IMR-90 (cell line): ENCODE results near the gene BNIP3. TPM values are rescaled to one million over a fixed set of nuclear protein-coding genes. Genes with fewer than 3 reads are reported as not detected.

Experiments
- ATAC-seq: fragments of 200-7000 bp; cut with Tn5 transposase; 2 replicates; pipeline ENCODE4 v1.9.1; 2020; ENCODE audit warnings: low read depth, mild to moderate bottlenecking, moderate library complexity
- BruUV-seq: library from RNA; stranded (reverse); fragments of 400-500 nt; replicated peaks from 2 replicates; lab custom pipeline; 2021; lab: Mats Ljungman, UMichigan
- CTCF ChIA-PET: fragments of 300-600 bp; formaldehyde crosslinking; extraction: SDS; loops from one replicate; lab custom pipeline; 2021; ENCODE audit warnings: antibody characterized with exemption; lab: Yijun Ruan, JAX
- POLR2A ChIA-PET: fragments of 300-600 bp; sonication (Branson Sonifier 250); formaldehyde crosslinking; loops from one replicate; lab custom pipeline; 2022; ENCODE audit warnings: antibody characterized with exemption; ENCODE audit not compliant: unreplicated experiment; lab: Charles Lee
- DNase-seq: peaks from one replicate; pipeline ENCODE4 v3.0.0; 2013
- H2AFZ ChIP-seq: replicated peaks from 2 replicates; pipeline ENCODE3; 2013; ENCODE audit warnings: low read length, mild to moderate bottlenecking; ENCODE audit not compliant: poor library complexity
- H2AK5ac ChIP-seq: 2 replicates; pipeline ENCODE4 v1.6.1; 2013; ENCODE audit warnings: low read depth, low read length, inconsistent platforms
- H2AK9ac ChIP-seq: replicated peaks from 2 replicates; pipeline ENCODE3; 2013; ENCODE audit warnings: mild to moderate bottlenecking, low read depth, low read length, moderate library complexity; ENCODE audit not compliant: poor library complexity
- H2BK120ac ChIP-seq: 2 replicates; pipeline ENCODE4 v1.6.1; 2013; ENCODE audit warnings: low read depth, low read length, inconsistent platforms
- H2BK15ac ChIP-seq: 3 replicates; pipeline ENCODE4 v1.6.1; 2013; ENCODE audit warnings: low read depth, low read length, inconsistent platforms
- H2BK20ac ChIP-seq: 2 replicates; pipeline ENCODE4 v1.6.1; 2013; ENCODE audit warnings: low read depth, mild to moderate bottlenecking, inconsistent platforms, low read length, moderate library complexity
- H2BK5ac ChIP-seq: 2 replicates; pipeline ENCODE4 v1.6.1; 2013; ENCODE audit warnings: mild to moderate bottlenecking, low read depth, low read length, inconsistent platforms; ENCODE audit not compliant: poor library complexity, severe bottlenecking
- H3K14ac ChIP-seq: replicated peaks from 2 replicates; pipeline ENCODE4 v1.6.1; 2013; ENCODE audit warnings: low read depth, low read length, inconsistent platforms
- H3K18ac ChIP-seq: 2 replicates; pipeline ENCODE4 v1.6.1; 2013; ENCODE audit warnings: low read depth, low read length, control low read depth
- H3K23ac ChIP-seq: 2 replicates; pipeline ENCODE4 v1.6.1; 2013; ENCODE audit warnings: low read depth, low read length, inconsistent platforms
- H3K27ac ChIP-seq: 2 replicates; pipeline ENCODE4 v1.5.1; 2013; ENCODE audit warnings: mild to moderate bottlenecking, control low read depth, low read length; ENCODE audit not compliant: insufficient read depth
- H3K27me3 ChIP-seq: 2 replicates; pipeline ENCODE4 v1.6.1; 2013; ENCODE audit warnings: low read length; ENCODE audit not compliant: control insufficient read depth, insufficient read depth
- H3K36me3 ChIP-seq: 2 replicates; pipeline ENCODE4 v1.6.1; 2013; ENCODE audit warnings: low read length, mixed read lengths; ENCODE audit not compliant: control insufficient read depth, insufficient read depth
- H3K4ac ChIP-seq: 2 replicates; pipeline ENCODE4 v1.6.1; 2013; ENCODE audit warnings: low read depth, low read length, inconsistent platforms
- H3K4me1 ChIP-seq: 2 replicates; pipeline ENCODE4 v1.6.1; 2013; ENCODE audit warnings: low read length, mixed read lengths; ENCODE audit not compliant: control insufficient read depth, insufficient read depth
- H3K4me2 ChIP-seq: 2 replicates; pipeline ENCODE4 v1.6.1; 2013; ENCODE audit warnings: low read depth, mild to moderate bottlenecking, control low read depth, low read length, moderate library complexity
- H3K4me3 ChIP-seq: 2 replicates; pipeline ENCODE4 v1.5.1; 2013; ENCODE audit warnings: low read depth, mild to moderate bottlenecking, control low read depth, low read length, moderate library complexity; ENCODE audit not compliant: insufficient read depth
- H3K56ac ChIP-seq: 2 replicates; pipeline ENCODE4 v1.6.1; 2013; ENCODE audit warnings: low read length, inconsistent platforms; ENCODE audit not compliant: insufficient read depth; ENCODE audit errors: extremely low read depth
- H3K79me1 ChIP-seq, 2 experiments: 2 replicates each; pipeline ENCODE4 v1.6.1; 2013; ENCODE audit warnings: low read length in 2 of 2, inconsistent platforms in 1 of 2, low read depth in 1 of 2
- H3K9ac ChIP-seq: 2 replicates; pipeline ENCODE4 v1.6.1; 2013; ENCODE audit warnings: low read depth, low read length, control low read depth
- H3K9me1 ChIP-seq: 2 replicates; pipeline ENCODE4 v1.6.1; 2013; ENCODE audit warnings: low read length, inconsistent platforms; ENCODE audit not compliant: insufficient read depth
- H3K9me3 ChIP-seq: 2 replicates; pipeline ENCODE4 v1.6.1; 2013; ENCODE audit warnings: low read length; ENCODE audit not compliant: control insufficient read depth, insufficient read depth
- H4K20me1 ChIP-seq: 2 replicates; pipeline ENCODE4 v1.6.1; 2013; ENCODE audit warnings: low read length, inconsistent platforms; ENCODE audit not compliant: insufficient read depth
- H4K5ac ChIP-seq: 2 replicates; pipeline ENCODE4 v1.6.1; 2013; ENCODE audit warnings: mild to moderate bottlenecking, low read depth, low read length, control low read depth
- H4K8ac ChIP-seq, 2 experiments: 2 replicates each; pipeline ENCODE4 v1.6.1; 2013; ENCODE audit warnings: low read depth in 2 of 2, low read length in 2 of 2, control low read depth in 1 of 2, inconsistent platforms in 1 of 2
- H4K91ac ChIP-seq: 2 replicates; pipeline ENCODE4 v1.6.1; 2013; ENCODE audit warnings: low read depth, low read length, inconsistent platforms; ENCODE audit not compliant: insufficient read depth
- BHLHE40 ChIP-seq: fragments of 150-350 bp; IDR thresholded peaks from 2 replicates; pipeline ENCODE4 v1.6.1; 2016; ENCODE audit warnings: mild to moderate bottlenecking, low read depth, low read length
- CEBPB ChIP-seq: IDR thresholded peaks from 2 replicates; pipeline ENCODE4 v1.6.1; 2012; ENCODE audit warnings: low read depth, low read length, improper control_type of control experiment
- CHD1 ChIP-seq: IDR thresholded peaks from 2 replicates; pipeline ENCODE4 v1.6.1; 2012; ENCODE audit warnings: low read depth, low read length, improper control_type of control experiment
- MAFK ChIP-seq: IDR thresholded peaks from 2 replicates; pipeline ENCODE4 v1.6.1; 2012; ENCODE audit warnings: low read depth, low read length, improper control_type of control experiment
- MAZ ChIP-seq: IDR thresholded peaks from 2 replicates; pipeline ENCODE4 v1.6.1; 2012; ENCODE audit warnings: low read depth, mild to moderate bottlenecking, low read length, improper control_type of control experiment, moderate library complexity, borderline replicate concordance
- MXI1 ChIP-seq: IDR thresholded peaks from 2 replicates; pipeline ENCODE4 v1.6.1; 2012; ENCODE audit warnings: low read depth, mild to moderate bottlenecking, low read length, moderate library complexity, borderline replicate concordance
- NFE2L2 ChIP-seq: fragments of 150-350 bp; IDR thresholded peaks from 2 replicates; pipeline ENCODE4 v1.6.1; 2016; ENCODE audit warnings: low read depth, mild to moderate bottlenecking, low read length
- POLR2A ChIP-seq: IDR thresholded peaks from 2 replicates; pipeline ENCODE4 v1.6.1; 2012; ENCODE audit warnings: mild to moderate bottlenecking, low read depth, low read length
- RAD21 ChIP-seq: IDR thresholded peaks from 2 replicates; pipeline ENCODE4 v1.6.1; 2012; ENCODE audit warnings: low read length, improper control_type of control experiment
- RCOR1 ChIP-seq: IDR thresholded peaks from 2 replicates; pipeline ENCODE4 v1.6.1; 2012; ENCODE audit warnings: mild to moderate bottlenecking, low read length, improper control_type of control experiment; ENCODE audit not compliant: insufficient replicate concordance
- RFX5 ChIP-seq: IDR thresholded peaks from 2 replicates; pipeline ENCODE4 v1.8.0; 2012; ENCODE audit warnings: low read depth, mild to moderate bottlenecking, low read length, moderate library complexity
- USF2 ChIP-seq: fragments of 150-350 bp; IDR thresholded peaks from 2 replicates; pipeline ENCODE4 v1.6.1; 2017; ENCODE audit warnings: mild to moderate bottlenecking, antibody characterized with exemption, low read length, low read depth
- WGBS, 2 experiments: methylation state at CpG; one replicate each; pipeline versions ENCODE4 v1.1.5 to v1.1.7; 2013; ENCODE audit warnings: missing lambda C conversion rate in 2 of 2; ENCODE audit not compliant: insufficient read length in 1 of 2; ENCODE audit errors: extremely low coverage in 2 of 2; 5-methylcytosine and 5-hydroxymethylcytosine counted together
- dilution Hi-C: fragments of 300-500 bp; cut with HindIII; formaldehyde crosslinking; loops from one replicate; pipeline ENCODE4 v1.14.3; 2018; ENCODE audit warnings: low sequenced_read_pairs; ENCODE audit not compliant: unreplicated experiment
- in situ Hi-C: fragments of 300-500 bp; cut with MboI; formaldehyde crosslinking; loops from 3 replicates; pipeline ENCODE4 v1.14.3; 2019; ENCODE audit warnings: low sequenced_read_pairs, inconsistent platforms, mixed read lengths
- intact Hi-C: fragments of 100-400 bp; cut with micrococcal nuclease; formaldehyde crosslinking; loops from 2 replicates; pipeline ENCODE4 v1.10.0; 2022
- polyA plus RNA-seq, 3 experiments: library from polyadenylated mRNA; depleted of rRNA; stranded (reverse); fragments of >200 nt; gene quantifications; 2 replicates each; pipeline ENCODE4 v1.2.3, GENCODE V29; 2012; ENCODE audit warnings: low replicate concordance in 1 of 3
- total RNA-seq: library from RNA; depleted of rRNA; stranded (reverse); fragments of >200 nt; gene quantifications from 2 replicates; pipeline ENCODE4 v1.2.3, GENCODE V29; 2012

The BNIP3 gene
- total and polyA plus RNA-seq, 2 of the 4 experiments (the other 2 are of a cell fraction) = 134 to 211 TPM

GRCh38 chr10:132023092-132023811 lies 41.5 kb upstream of the BNIP3 start (continued):
- TF ChIP-seq USF2 = 0 out of 2 replicates have a peak, but pooled peaks have one; percentile 4
- TF ChIP-seq RAD21 = peak; percentile 95

DNA sequence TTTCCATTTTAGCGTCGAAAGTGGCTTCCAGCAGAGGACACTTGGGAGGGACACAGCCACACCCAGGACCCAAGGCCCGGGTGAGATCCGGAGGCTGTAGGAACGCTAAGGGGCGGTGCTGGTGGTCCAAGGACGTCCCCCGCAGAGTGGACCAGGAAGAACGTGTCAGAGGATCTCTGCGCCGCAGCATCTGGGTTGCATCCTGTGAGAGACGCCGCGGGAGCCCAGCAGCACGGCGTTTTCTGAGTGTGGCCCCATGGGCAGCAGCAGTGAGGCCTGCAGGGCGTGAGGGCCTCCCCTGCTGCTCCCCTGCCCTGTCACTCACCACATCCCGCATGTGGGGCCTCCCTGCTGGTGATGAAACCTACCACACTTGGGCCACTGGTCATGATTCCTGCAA lies 40.5 kb upstream of the BNIP3 start:
- no peak overlapping the region for H3K14ac ChIP-seq
- H3K27me3 ChIP-seq = peaks cover 28% of the 10 kb centered on the region; the same call in 1 of the 2 replicates
- WGBS, 2 experiments = 73% methylated on average over 13 of the region's 18 CpGs; no CpG with 5 or more reads in 1 of the 2 experiments
- no peak overlapping the region for H2BK20ac ChIP-seq
- no peak overlapping the region for H2AK5ac ChIP-seq
- no peaks in the 10 kb centered on the region for H3K9me1 ChIP-seq
- no TSS peak for BruUV-seq
- H2BK120ac ChIP-seq = no peak overlapping the region
- no peak overlapping the region for H2BK5ac ChIP-seq
- no peak overlapping the region for H3K4me2 ChIP-seq
- DNase-seq (no peak), ATAC-seq (no peak)
- no peak overlapping the region for H2BK15ac ChIP-seq
- TF ChIP-seq RAD21 = no peak
- no peak for TF ChIP-seq NFE2L2
- TF ChIP-seq USF2 = no peak
- no peak for TF ChIP-seq RFX5
- no peak for TF ChIP-seq RCOR1
- no peak for TF ChIP-seq BHLHE40
- no peak for TF ChIP-seq MXI1
- TF ChIP-seq MAFK = no peak
- no peak for TF ChIP-seq POLR2A
- TF ChIP-seq CEBPB = no peak
- no peak for TF ChIP-seq CHD1
- TF ChIP-seq MAZ = no peak
- no peaks in the 10 kb centered on the region for H3K9me3 ChIP-seq
- intact Hi-C loops = loop anchor here (2.0 to 5.0 kb wide), 2 partner anchors 49 to 120 kb away; partner anchors contain the start of gene PPP2R2D
- POLR2A ChIA-PET = no interaction called here
- dilution Hi-C loops = no loop called here
- H3K4me3 ChIP-seq = no peak overlapping the region
- no peak overlapping the region for H4K5ac ChIP-seq
- peak overlapping the region; percentile 63 for H2AFZ ChIP-seq
- H3K56ac ChIP-seq = no peak overlapping the region
- in situ Hi-C loops = loop anchor here (5.0 to 25.0 kb wide), 2 partner anchors 135 to 1835 kb away; no protein-coding TSS in a partner anchor
- H3K36me3 ChIP-seq = no peaks in the 10 kb centered on the region
- no peak overlapping the region for H3K23ac ChIP-seq
- no peak overlapping the region for H3K18ac ChIP-seq
- H3K4ac ChIP-seq = no peak overlapping the region
- no peak overlapping the region for H4K91ac ChIP-seq
- H4K8ac ChIP-seq = no peak overlapping the region
- no peak overlapping the region for H3K9ac ChIP-seq
- H4K20me1 ChIP-seq = no peaks in the 10 kb centered on the region
- CTCF ChIA-PET = interaction anchor here (0.7 to 1.9 kb wide), 9 partner anchors 9 to 136 kb away, joined by 3 to 29 read pairs (median 4); partner anchors contain the start of gene BNIP3
- H3K79me1 ChIP-seq = no peaks in the 10 kb centered on the region
- H3K27ac ChIP-seq = no peak overlapping the region
- H2AK9ac ChIP-seq = no peak overlapping the region
- H3K4me1 ChIP-seq = no peaks in the 10 kb centered on the region
